ENCODE data around the gene TSHZ2. TPM values are rescaled to one million over a fixed set of nuclear protein-coding genes. Genes with fewer than 3 reads are reported as not detected.

TSHZ2 gene
- total and polyA plus RNA-seq, 9 of the 15 experiments (the other 6 are each of a cell fraction or from before 2014, with no cell fraction given) = 0.03 to 0.20 (median 0.05) TPM; not detected in 4

GRCh38 chr20:53019464-53019863 is 47.3 kb downstream of the TSHZ2 start:
- ChIA-PET POLR2A (interaction anchor here (1.7 kb wide), 1 partner anchor 10 kb away, joined by 6 read pairs; no protein-coding TSS in a partner anchor), CTCF (ENCODE audit: low intra/inter-chr PET ratio) (no interaction called here)
- H3K4me2 ChIP-seq (ENCODE audit: insufficient read depth, low read length) = no peak overlapping the region
- BruUV-seq (replicated peaks) = no TSS peak
- H3K36me3 ChIP-seq (ENCODE audit: control insufficient read depth, insufficient read depth, low read length) = no peaks in the 10 kb centered on the region
- no peaks in the 10 kb centered on the region for H3K79me2 ChIP-seq (ENCODE audit: control insufficient read depth, insufficient read depth, low read length)
- no peak overlapping the region for H3K9ac ChIP-seq (ENCODE audit: insufficient read depth in 1 of 2, low read depth in 2 of 2, low read length in 2 of 2)
- H3K9me3 ChIP-seq (replicated peaks; ENCODE audit: control insufficient read depth, insufficient read depth, low read depth, low read length) = no peaks in the 10 kb centered on the region
- no peak overlapping the region for H3K4me3 ChIP-seq
- no peaks in the 10 kb centered on the region for H3K4me1 ChIP-seq (replicated peaks in 1 of 2; ENCODE audit: control insufficient read depth in 2 of 2, insufficient read depth in 2 of 2, low read length in 2 of 2)
- H3K9me1 ChIP-seq (ENCODE audit: control insufficient read depth, insufficient read depth, low read length) = no peaks in the 10 kb centered on the region
- intact Hi-C loops (cut with micrococcal nuclease) (no loop called here), in situ Hi-C loops (cut with MboI) (no loop called here)
- no peak for DNase-seq (ENCODE audit: extremely low read depth in 1 of 4, low spot score in 3 of 4)
- FAIRE-seq = no peak
- TF ChIP-seq MTA3 (IDR thresholded peaks at IDR 0.05; ENCODE audit: borderline replicate concordance) (no peak), HDAC8 (tag; IDR thresholded peaks at IDR 0.05) (no peak), SAP30 (IDR thresholded peaks at IDR 0.05; ENCODE audit: borderline replicate concordance, insufficient read depth, low read depth, low read length, poor library complexity, severe bottlenecking) (no peak)
- no peak for ATAC-seq
- H3K27me3 ChIP-seq (ENCODE audit: control insufficient read depth in 2 of 2, insufficient read depth in 2 of 2, low read length in 2 of 2) = peaks cover 0 to 5% of the 10 kb centered on the region in 2 experiments; a peak in 1 of 5 replicates
- no peak overlapping the region for H2AFZ ChIP-seq (ENCODE audit: low read depth, low read length)
- no peak overlapping the region for H3K27ac ChIP-seq (ENCODE audit: extremely low read depth, low read depth, low read length)
- 0% methylated on average over 6 of the region's 6 CpGs for WGBS (ENCODE audit: insufficient coverage, low coverage, missing lambda C conversion rate)
- H4K20me1 ChIP-seq (replicated peaks; ENCODE audit: control insufficient read depth, insufficient read depth, low read length) = no peaks in the 10 kb centered on the region

- TF ChIP-seq RBM34 (IDR thresholded peaks at IDR 0.05; ENCODE audit: borderline replicate concordance, insufficient read depth, low read length) (no peak), RFX1 (IDR thresholded peaks at IDR 0.05) (no peak), RBM15 (IDR thresholded peaks at IDR 0.05; ENCODE audit: insufficient read depth, low read length) (no peak)
- Histone ChIP-seq H3K27ac (ENCODE audit: extremely low read depth, low read depth, low read length) (no peak overlapping the region), H3K9me3 (replicated peaks; ENCODE audit: control insufficient read depth, insufficient read depth, low read depth, low read length) (no peaks in the 10 kb centered on the region), H4K20me1 (replicated peaks; ENCODE audit: control insufficient read depth, insufficient read depth, low read length) (no peaks in the 10 kb centered on the region), H3K9ac (ENCODE audit: insufficient read depth in 1 of 2, low read depth in 2 of 2, low read length in 2 of 2) (no peak overlapping the region), H3K27me3 (ENCODE audit: control insufficient read depth in 2 of 2, insufficient read depth in 2 of 2, low read length in 2 of 2) (peaks cover 0 to 5% of the 10 kb centered on the region in 2 experiments; a peak in 1 of 5 replicates), H2AFZ (ENCODE audit: low read depth, low read length) (no peak overlapping the region), H3K4me1 (replicated peaks in 1 of 2; ENCODE audit: control insufficient read depth in 2 of 2, insufficient read depth in 2 of 2, low read length in 2 of 2) (no peaks in the 10 kb centered on the region), H3K9me1 (ENCODE audit: control insufficient read depth, insufficient read depth, low read length) (no peaks in the 10 kb centered on the region), H3K4me3 (no peak overlapping the region), H3K36me3 (ENCODE audit: control insufficient read depth, insufficient read depth, low read length) (no peaks in the 10 kb centered on the region), H3K4me2 (ENCODE audit: insufficient read depth, low read length) (no peak overlapping the region), H3K79me2 (ENCODE audit: control insufficient read depth, insufficient read depth, low read length) (no peaks in the 10 kb centered on the region)
- WGBS (ENCODE audit: insufficient coverage, low coverage, missing lambda C conversion rate) = 0% methylated on average over 4 of the region's 4 CpGs
- CTCF ChIA-PET (ENCODE audit: low intra/inter-chr PET ratio) = no interaction called here
- DNase-seq (ENCODE audit: extremely low read depth in 1 of 4, low spot score in 3 of 4) (no peak), FAIRE-seq (no peak), ATAC-seq (no peak)
- in situ Hi-C loops (cut with MboI) (no loop called here), intact Hi-C loops (cut with micrococcal nuclease) (no loop called here)
- BruUV-seq (replicated peaks) = no TSS peak
- POLR2A ChIA-PET = interaction anchor here (1.7 kb wide), 1 partner anchor 9 kb away, joined by 6 read pairs; no protein-coding TSS in a partner anchor
These were observed 48.2 kb downstream of the TSHZ2 start for GRCh38 chr20:53020376-53020775.
